Kidney capillary endothelial cell (primary cell): ENCODE data around the gene LRRC37A.
"Not testable (repeated sequence)": the region's sequence is repeated elsewhere in the genome, so short reads cannot be mapped to it uniquely, and the experiment has no call there.

Source experiments
- DNase-seq: peaks from one replicate; pipeline ENCODE4 v3.0.0-alpha.2; 2018; ENCODE audit warnings: low spot score

The LRRC37A gene

DNA sequence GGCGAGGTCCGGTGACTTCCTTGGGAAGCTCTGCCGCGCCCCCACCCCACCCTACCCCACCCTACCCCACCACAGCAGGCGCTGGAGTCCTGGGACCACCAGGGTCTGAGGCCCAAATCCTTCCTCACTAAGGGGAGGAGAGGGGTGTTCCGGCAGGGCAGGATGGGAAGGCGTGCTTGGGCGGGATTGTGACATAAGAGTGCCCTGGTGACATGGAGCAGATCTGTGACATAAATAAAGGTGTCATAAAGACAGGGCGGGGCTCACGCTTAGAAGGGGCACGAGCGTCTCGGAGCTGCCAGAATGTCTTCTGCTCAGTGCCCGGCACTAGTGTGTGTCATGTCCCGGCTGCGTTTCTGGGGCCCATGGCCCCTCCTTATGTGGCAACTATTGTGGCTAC is at the start of gene LRRC37A:
Gene LRRC37A (plus strand): TSS at position 301 of the 400 bp plus-strand sequence. CDS start 3 bp downstream, at position 304.
- DNase-seq = not testable (repeated sequence)

GRCh38 chr17:46249153-46249552 is 45.8 kb upstream of the LRRC37A start:
- not testable (repeated sequence) for DNase-seq

- not testable (repeated sequence) for DNase-seq
Observed at GRCh38 chr17:46252804-46253203, 42.1 kb upstream of the LRRC37A start.

GRCh38 chr17:46253722-46254121 is 41.2 kb upstream of the LRRC37A start:
- not testable (repeated sequence) for DNase-seq

DNA sequence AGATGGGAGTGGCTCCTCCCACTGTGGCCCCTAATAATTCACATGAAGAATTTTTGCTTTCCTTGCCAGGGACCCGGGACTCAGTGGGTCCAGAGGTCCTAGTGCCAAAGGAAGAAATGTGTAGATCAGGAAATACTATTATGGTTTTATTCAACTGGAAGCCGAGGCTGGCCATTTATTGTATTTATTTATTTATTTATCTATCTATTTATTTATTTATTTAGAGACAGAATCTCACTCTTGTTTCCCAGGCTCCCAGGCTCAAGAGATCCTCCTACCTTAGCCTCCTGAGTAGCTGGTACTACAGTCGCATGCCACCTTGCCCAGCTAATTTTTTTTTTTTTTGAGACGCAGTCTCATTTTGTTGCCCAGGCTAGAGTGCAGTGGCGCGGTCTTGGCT is 40.7 kb upstream of the LRRC37A start:
- DNase-seq = not testable (repeated sequence)

GRCh38 chr17:46256369-46256768 is 38.6 kb upstream of the LRRC37A start:
- not testable (repeated sequence) for DNase-seq

GRCh38 chr17:46259845-46260661 is 34.9 kb upstream of the LRRC37A start:
- not testable (repeated sequence) for DNase-seq

- no peak for DNase-seq
Observed at GRCh38 chr17:46262271-46262670, 32.7 kb upstream of the LRRC37A start.

GRCh38 chr17:46264456-46265198 is 30.3 kb upstream of the LRRC37A start:
- no peak for DNase-seq

- DNase-seq = not testable (repeated sequence)
Observed at GRCh38 chr17:46266063-46266655, 28.8 kb upstream of the LRRC37A start.

- peak; percentile 87 for DNase-seq
Observed at GRCh38 chr17:46266656-46267544, 28.0 kb upstream of the LRRC37A start.

DNA sequence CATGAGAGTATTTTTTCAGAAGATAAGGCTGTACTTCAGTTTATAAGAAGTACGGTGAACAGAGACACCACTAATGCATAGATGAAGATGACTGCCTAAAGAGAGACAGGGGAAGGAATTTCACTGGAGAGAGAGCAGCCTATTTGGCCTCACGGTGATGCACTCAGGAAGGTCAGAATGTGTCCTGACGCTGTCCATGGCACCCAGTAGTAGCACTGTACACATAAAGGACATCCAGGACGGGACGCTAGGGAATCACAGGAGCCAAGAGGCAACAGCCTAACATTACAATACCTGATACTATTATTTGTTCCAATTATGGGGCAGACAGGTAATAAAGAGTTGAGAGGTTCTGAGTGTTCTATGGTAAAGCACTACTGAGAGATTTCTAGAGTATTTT is 24.9 kb upstream of the LRRC37A start:
- no peak for DNase-seq

DNA sequence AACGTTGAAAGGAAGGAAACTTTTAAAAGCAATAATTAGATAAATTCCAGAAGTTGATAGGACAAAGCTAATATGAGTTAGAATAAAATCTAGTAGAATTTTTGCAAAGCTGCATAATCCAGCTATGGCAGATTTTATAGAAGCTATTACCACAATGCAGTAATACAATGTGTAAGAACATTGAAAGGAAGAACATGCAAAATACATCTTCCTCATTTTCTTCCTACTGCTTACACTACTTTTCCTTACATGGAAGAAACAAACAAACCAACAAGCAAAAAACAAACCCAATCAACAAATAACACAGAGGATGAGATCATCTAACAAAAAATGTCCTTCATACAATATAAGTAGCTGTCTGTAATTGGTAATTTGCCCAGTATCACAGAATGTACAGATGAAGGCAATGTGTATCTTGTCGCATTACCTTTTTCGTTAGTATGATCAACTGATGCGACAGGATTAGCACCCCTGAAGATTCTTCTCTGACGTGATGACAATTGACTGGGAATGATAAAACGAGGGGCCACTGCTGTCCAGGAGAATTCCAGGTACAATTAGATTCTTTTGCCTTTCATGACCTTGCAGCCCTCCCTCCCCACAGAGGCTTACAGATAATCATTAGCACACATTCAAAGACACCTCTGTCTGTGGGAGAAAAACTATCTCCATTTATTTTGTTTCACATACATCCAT is 21.2 kb upstream of the LRRC37A start:
- DNase-seq = no peak

DNA sequence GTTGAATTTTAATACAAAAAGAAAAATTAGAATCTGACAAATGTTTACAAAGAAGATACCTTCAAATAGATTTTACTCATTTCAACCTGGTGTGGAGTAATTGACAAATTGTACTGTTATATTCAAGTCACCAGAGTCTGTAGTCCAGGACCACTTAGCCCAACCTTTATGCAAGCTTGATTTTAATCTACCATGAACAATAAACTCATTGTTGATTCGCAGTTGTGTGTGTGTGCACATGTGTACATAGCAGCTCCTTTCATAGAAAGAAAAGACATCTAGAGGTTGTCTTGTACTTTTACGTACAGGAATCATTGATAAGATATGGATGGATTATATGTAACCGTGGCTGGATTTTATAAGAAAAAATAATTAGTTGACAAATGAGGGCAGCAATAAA is 20.7 kb upstream of the LRRC37A start:
- no peak for DNase-seq

GRCh38 chr17:46276728-46277479 is 18.0 kb upstream of the LRRC37A start:
- not testable (repeated sequence) for DNase-seq

GRCh38 chr17:46281336-46281735 is 13.6 kb upstream of the LRRC37A start:
- DNase-seq = not testable (repeated sequence)

DNA sequence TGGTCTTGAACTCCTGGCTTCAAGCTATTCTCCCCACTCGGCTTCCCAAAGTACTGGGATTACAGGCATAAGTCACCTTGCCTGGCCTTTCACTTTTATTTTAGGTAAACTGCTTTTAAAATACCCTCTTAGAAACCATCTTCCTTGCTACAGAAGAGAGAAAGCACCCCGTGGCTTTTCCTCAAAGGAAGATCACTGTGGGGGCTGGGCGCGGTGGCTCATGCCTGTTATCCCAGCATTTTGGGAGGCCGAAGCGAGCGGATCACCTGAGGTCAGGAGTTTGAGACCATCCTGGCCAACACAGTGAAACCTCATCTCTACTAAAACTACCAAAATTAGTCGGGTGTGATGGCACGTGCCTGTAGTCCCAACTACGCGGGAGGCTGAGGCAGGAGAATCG is 12.3 kb upstream of the LRRC37A start:
- not testable (repeated sequence) for DNase-seq

- DNase-seq = not testable (repeated sequence)
Observed at GRCh38 chr17:46284467-46284866, 10.5 kb upstream of the LRRC37A start.

DNA sequence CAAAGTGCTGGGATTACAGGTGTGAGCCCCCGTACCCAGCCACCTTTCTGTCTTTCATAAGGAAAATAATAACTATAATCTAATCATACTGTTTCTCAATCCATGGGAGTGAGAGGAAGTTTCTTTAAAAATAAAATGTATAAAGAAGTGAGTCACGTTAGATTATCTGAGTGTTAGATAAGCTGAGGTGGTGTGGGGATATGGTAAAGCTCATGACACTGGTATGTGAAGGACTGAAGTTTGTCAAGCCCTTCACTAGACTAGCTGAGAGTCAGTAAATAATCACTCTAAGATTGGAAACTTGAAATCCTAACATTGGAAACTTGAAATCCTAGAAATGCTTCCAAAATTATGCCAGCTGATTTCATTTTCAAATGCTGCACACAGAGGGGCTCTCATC is 9.4 kb upstream of the LRRC37A start:
- not testable (repeated sequence) for DNase-seq

GRCh38 chr17:46286764-46287221 is 8.1 kb upstream of the LRRC37A start:
- DNase-seq = peak; percentile 64
